ENCODE measurements around the gene EFCAB14.

GRCh38 chr1:46721204-46721603 lies 2.3 kb upstream of the EFCAB14 start:
- TF ChIP-seq CTCF (IDR thresholded peaks at IDR 0.05) (no peak), POLR2A (IDR thresholded peaks at IDR 0.05) (no peak)

Measured in sigmoid colon (tissue), 3 donors.